Neural crest cell (in vitro differentiated cells): ENCODE data around the gene SUPT3H. TPM values are rescaled to one million over a fixed set of nuclear protein-coding genes. Genes with fewer than 3 reads are reported as not detected.

ENCODE experiments used
- DNase-seq: peaks from one replicate; pipeline ENCODE4 v3.0.0; 2021; ENCODE audit warnings: low read depth, mixed read lengths, low spot score
- H3K27ac Mint-ChIP-seq: one replicate; pipeline ENCODE4 v1.8.0; 2021; ENCODE audit warnings: mild to moderate bottlenecking, mixed read lengths; ENCODE audit not compliant: unreplicated experiment
- H3K27me3 Mint-ChIP-seq: 2 replicates; pipeline ENCODE4 v1.8.0; 2021; ENCODE audit warnings: low read depth, mild to moderate bottlenecking, mixed read lengths
- H3K36me3 Mint-ChIP-seq: 2 replicates; pipeline ENCODE4 v1.8.0; 2021; ENCODE audit warnings: low read depth, mild to moderate bottlenecking, mixed read lengths
- H3K4me1 Mint-ChIP-seq: 2 replicates; pipeline ENCODE4 v1.8.0; 2021; ENCODE audit warnings: mixed read lengths
- H3K4me3 Mint-ChIP-seq: one replicate; pipeline ENCODE4 v1.8.0; 2021; ENCODE audit warnings: mild to moderate bottlenecking, mixed read lengths
- H3K9me3 Mint-ChIP-seq: 2 replicates; pipeline ENCODE4 v1.8.0; 2021; ENCODE audit warnings: mixed read lengths
- CTCF ChIP-seq: fragments of 200-600 bp; sonication (generic); conservative IDR thresholded peaks from 2 replicates; pipeline ENCODE4 v1.5.0; 2021; ENCODE audit warnings: antibody characterized with exemption, mild to moderate bottlenecking
- total RNA-seq: library from RNA; stranded (reverse); gene quantifications from 2 replicates; pipeline ENCODE4 v1.2.1, GENCODE V29; 2021

Gene SUPT3H
- total RNA-seq, 1 donor from 2014 or later = 17.0 TPM

GRCh38 chr6:45002390-45003105, 375.2 kb downstream of the SUPT3H start:
- no peak for TF ChIP-seq CTCF
- H3K27me3 Mint-ChIP-seq = no peaks in the 10 kb centered on the region
- H3K27ac Mint-ChIP-seq = no peak overlapping the region
- H3K36me3 Mint-ChIP-seq = no peaks in the 10 kb centered on the region
- no peak overlapping the region for H3K4me3 Mint-ChIP-seq
- no peak for DNase-seq
- H3K9me3 Mint-ChIP-seq = no peaks in the 10 kb centered on the region
- no peaks in the 10 kb centered on the region for H3K4me1 Mint-ChIP-seq

- Mint-ChIP-seq H3K9me3 (no peaks in the 10 kb centered on the region), H3K4me3 (no peak overlapping the region)
- no peak for TF ChIP-seq CTCF
Observed at GRCh38 chr6:45001663-45002062, 376.1 kb downstream of the SUPT3H start.

GRCh38 chr6:45000833-45001232, 376.9 kb downstream of the SUPT3H start:
- H3K9me3 Mint-ChIP-seq = no peaks in the 10 kb centered on the region
- no peaks in the 10 kb centered on the region for H3K4me1 Mint-ChIP-seq
- no peak for DNase-seq
- H3K4me3 Mint-ChIP-seq = no peak overlapping the region
- H3K27ac Mint-ChIP-seq = no peak overlapping the region
- no peaks in the 10 kb centered on the region for H3K36me3 Mint-ChIP-seq
- no peak for TF ChIP-seq CTCF
- no peaks in the 10 kb centered on the region for H3K27me3 Mint-ChIP-seq

More at GRCh38 chr6:45001663-45002062, 376.1 kb downstream of the SUPT3H start:
- no peaks in the 10 kb centered on the region for H3K36me3 Mint-ChIP-seq
- no peak overlapping the region for H3K27ac Mint-ChIP-seq
- H3K4me1 Mint-ChIP-seq = no peaks in the 10 kb centered on the region
- no peaks in the 10 kb centered on the region for H3K27me3 Mint-ChIP-seq
- DNase-seq = no peak

GRCh38 chr6:44999066-44999465, 378.7 kb downstream of the SUPT3H start:
- no peaks in the 10 kb centered on the region for H3K27me3 Mint-ChIP-seq
- TF ChIP-seq CTCF = no peak
- H3K4me1 Mint-ChIP-seq = no peaks in the 10 kb centered on the region
- H3K36me3 Mint-ChIP-seq = no peaks in the 10 kb centered on the region
- no peak for DNase-seq
- no peaks in the 10 kb centered on the region for H3K9me3 Mint-ChIP-seq
- no peak overlapping the region for H3K27ac Mint-ChIP-seq
- no peak overlapping the region for H3K4me3 Mint-ChIP-seq

- TF ChIP-seq CTCF = no peak
- Mint-ChIP-seq H3K27ac (no peak overlapping the region), H3K36me3 (no peaks in the 10 kb centered on the region), H3K9me3 (no peaks in the 10 kb centered on the region), H3K4me3 (no peak overlapping the region), H3K27me3 (no peaks in the 10 kb centered on the region), H3K4me1 (no peaks in the 10 kb centered on the region)
- no peak for DNase-seq
Observed at GRCh38 chr6:44995486-44996132, 382.1 kb downstream of the SUPT3H start.
